Gastrocnemius medialis (tissue), 4 donors: ENCODE results near the gene PDE6G. TPM values are rescaled to one million over a fixed set of nuclear protein-coding genes. Genes with fewer than 3 reads are reported as not detected.
A peak's percentile ranks its signal among the peaks of the same experiment; 100 is the strongest.

Source experiments
- ATAC-seq, 2 donors: fragments of 150-250 bp; one replicate each; pipeline ENCODE4 v1.9.1; 2016
- DNase-seq, 2 donors: peaks; one replicate each; pipeline ENCODE4 v3.0.0-alpha.2; 2019
- H3K27ac ChIP-seq, 4 donors: fragments of 200-600 bp; sonication (generic); 1 replicate in 1 of 4; 2 replicates in 3 of 4; pipeline ENCODE4 v1.5.1; 2016 to 2018; ENCODE audit warnings: mild to moderate bottlenecking in 2 of 4, moderate library complexity in 1 of 4
- H3K27me3 ChIP-seq, 3 donors: fragments of 200-600 bp; sonication (generic) in 2 of 3; 1 replicate in 1 of 3; 2 replicates in 2 of 3; pipeline versions ENCODE4 v1.5.1 to v1.6.0; 2016 to 2019; ENCODE audit warnings: mild to moderate bottlenecking in 1 of 3, moderate library complexity in 1 of 3
- H3K36me3 ChIP-seq, 2 donors: fragments of 200-600 bp; sonication (generic) in 1 of 2; one replicate each; pipeline ENCODE4 v1.5.1; 2017 to 2018
- H3K4me1 ChIP-seq, 2 donors: fragments of 200-600 bp; sonication (generic) in 1 of 2; one replicate each; pipeline ENCODE4 v1.5.1; 2016 to 2017; ENCODE audit warnings: mild to moderate bottlenecking in 2 of 2
- H3K4me3 ChIP-seq, 4 donors: fragments of 200-600 bp; sonication (generic) in 3 of 4; 1 replicate in 1 of 4; 2 replicates in 3 of 4; pipeline ENCODE4 v1.5.1; 2016 to 2019; ENCODE audit warnings: mild to moderate bottlenecking in 2 of 4
- H3K9me3 ChIP-seq, 3 donors: fragments of 200-600 bp; sonication (generic) in 2 of 3; 1 replicate in 1 of 3; 2 replicates in 2 of 3; pipeline ENCODE4 v1.5.1; 2016 to 2019
- POLR2A ChIP-seq, 2 donors: fragments of 450-650 bp; IDR thresholded peaks; one replicate each; pipeline ENCODE4 v1.6.1; 2017; ENCODE audit warnings: antibody characterized with exemption in 2 of 2, mild to moderate bottlenecking in 2 of 2, moderate library complexity in 2 of 2
- in situ Hi-C, 4 donors: fragments of 200-750 bp; cut with MboI; loops; one replicate each; pipeline versions ENCODE4 v1.15.0 to v1.8.0; 2017; ENCODE audit warnings: low sequenced_read_pairs in 4 of 4
- intact Hi-C: fragments of 100-400 bp; cut with DNase I; formaldehyde crosslinking; loops from one replicate; pipeline ENCODE4 v1.15.1; 2023; ENCODE audit warnings: low total_unique reads
- total RNA-seq, 4 donors: library from RNA; depleted of rRNA; stranded (reverse); fragments of >200 nt; gene quantifications; one replicate each; pipeline versions ENCODE4 v1.1.0 to v1.2.3, GENCODE V29; 2016
- TF ChIP-seq, protein P1 (sequence below), 5 experiments: fragments of 450-650 bp in 3 of 5; fragments of 200-600 bp in 2 of 5; sonication (generic) in 2 of 5; IDR thresholded peaks in 4 of 5; conservative IDR thresholded peaks in 1 of 5; 1 replicate in 4 of 5; 2 replicates in 1 of 5; pipeline ENCODE4 v1.5.1; 2016 to 2019; ENCODE audit warnings: antibody characterized with exemption in 5 of 5, mild to moderate bottlenecking in 3 of 5, moderate library complexity in 3 of 5

The PDE6G gene
- total RNA-seq, 4 donors from 2014 or later: not detected

- Histone ChIP-seq H3K36me3 (peaks cover 0 to 32% of the 10 kb centered on the region in 2 donors), H3K4me1 (peaks cover 23 to 27% of the 10 kb centered on the region in 2 donors), H3K27ac (peak within 1 kb of the TSS; percentile 82 to 97 (median 88)), H3K9me3 (no peaks in the 10 kb centered on the region), H3K27me3 (no peaks in the 10 kb centered on the region), H3K4me3 (peak within 1 kb of the TSS; percentile 90 to 99 (median 97))
- intact Hi-C loops: loop anchor here (1.0 kb wide), 2 partner anchors 18 to 47 kb away; partner anchors contain the start of genes CCDC137, NPLOC4, OXLD1 and TSPAN10
- DNase-seq (peak; percentile 96 to 99), ATAC-seq (peak; percentile 99 to 100)
- in situ Hi-C loops: no loop called here
- TF ChIP-seq, protein P1, sequence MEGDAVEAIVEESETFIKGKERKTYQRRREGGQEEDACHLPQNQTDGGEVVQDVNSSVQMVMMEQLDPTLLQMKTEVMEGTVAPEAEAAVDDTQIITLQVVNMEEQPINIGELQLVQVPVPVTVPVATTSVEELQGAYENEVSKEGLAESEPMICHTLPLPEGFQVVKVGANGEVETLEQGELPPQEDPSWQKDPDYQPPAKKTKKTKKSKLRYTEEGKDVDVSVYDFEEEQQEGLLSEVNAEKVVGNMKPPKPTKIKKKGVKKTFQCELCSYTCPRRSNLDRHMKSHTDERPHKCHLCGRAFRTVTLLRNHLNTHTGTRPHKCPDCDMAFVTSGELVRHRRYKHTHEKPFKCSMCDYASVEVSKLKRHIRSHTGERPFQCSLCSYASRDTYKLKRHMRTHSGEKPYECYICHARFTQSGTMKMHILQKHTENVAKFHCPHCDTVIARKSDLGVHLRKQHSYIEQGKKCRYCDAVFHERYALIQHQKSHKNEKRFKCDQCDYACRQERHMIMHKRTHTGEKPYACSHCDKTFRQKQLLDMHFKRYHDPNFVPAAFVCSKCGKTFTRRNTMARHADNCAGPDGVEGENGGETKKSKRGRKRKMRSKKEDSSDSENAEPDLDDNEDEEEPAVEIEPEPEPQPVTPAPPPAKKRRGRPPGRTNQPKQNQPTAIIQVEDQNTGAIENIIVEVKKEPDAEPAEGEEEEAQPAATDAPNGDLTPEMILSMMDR (IDR thresholded peaks at IDR 0.05 in 4 of 5, conservative IDR thresholded peaks at IDR 0.05 in 1 of 5): no peak
- peak; percentile 69 to 90 for TF ChIP-seq POLR2A (IDR thresholded peaks at IDR 0.05)
Measured at GRCh38 chr17:81683584-81684441, 27.5 kb upstream of the PDE6G start, which contains the start of the genes ARL16 and HGS. TSS of gene ARL16 (minus strand) at chr17:81683797. CDS start at chr17:81683753, 44 bp downstream. TSS of gene HGS (plus strand) at chr17:81684011. CDS start at chr17:81684067, 56 bp downstream.

DNA sequence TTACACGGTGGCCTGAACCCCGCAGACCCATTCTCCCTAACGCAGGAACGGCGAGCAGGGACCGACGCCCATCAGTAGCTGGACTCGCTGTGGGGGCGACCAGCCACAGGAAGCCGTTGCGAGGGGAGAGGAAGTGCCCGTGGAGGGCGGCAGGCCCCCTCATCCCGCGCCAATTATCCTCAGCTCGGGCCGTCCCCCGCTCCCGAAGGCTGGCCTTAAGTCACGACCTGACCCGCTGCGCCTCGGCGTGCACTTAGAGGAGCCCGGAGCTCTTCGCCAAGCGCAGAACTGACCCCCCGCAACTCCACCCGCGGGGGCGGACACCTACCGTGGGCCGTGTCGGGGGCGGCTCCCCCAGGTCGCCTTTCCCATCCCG lies 26.9 kb upstream of the PDE6G start:
- in situ Hi-C loops: no loop called here
- Histone ChIP-seq H3K9me3 (no peaks in the 10 kb centered on the region), H3K4me1 (peaks cover 23 to 27% of the 10 kb centered on the region in 2 donors), H3K4me3 (peak overlapping the region; percentile 90 to 99 (median 97)), H3K36me3 (peaks cover 0 to 26% of the 10 kb centered on the region in 2 donors), H3K27me3 (no peaks in the 10 kb centered on the region), H3K27ac (peak overlapping the region; percentile 82 to 97 (median 88))
- DNase-seq: no peak
- intact Hi-C loops: loop anchor here (1.0 kb wide), 2 partner anchors 17 to 46 kb away; partner anchors contain the start of genes CCDC137, NPLOC4, OXLD1 and TSPAN10
- no peak for ATAC-seq
- TF ChIP-seq POLR2A (IDR thresholded peaks at IDR 0.05): no peak
- TF ChIP-seq, protein P1 (IDR thresholded peaks at IDR 0.05 in 4 of 5, conservative IDR thresholded peaks at IDR 0.05 in 1 of 5): no peak

- H3K36me3 ChIP-seq: peaks cover 0 to 21% of the 10 kb centered on the region in 2 donors
- peaks cover 23 to 27% of the 10 kb centered on the region in 2 donors for H3K4me1 ChIP-seq
- H3K9me3 ChIP-seq: no peaks in the 10 kb centered on the region
- no peak for TF ChIP-seq POLR2A (IDR thresholded peaks at IDR 0.05)
- TF ChIP-seq, protein P1 (IDR thresholded peaks at IDR 0.05 in 4 of 5, conservative IDR thresholded peaks at IDR 0.05 in 1 of 5): no peak
- peak overlapping the region; percentile 90 to 99 (median 97) for H3K4me3 ChIP-seq
- ATAC-seq (no peak), DNase-seq (no peak)
- intact Hi-C loops (loop anchor here (1.0 kb wide), 2 partner anchors 16 to 45 kb away; partner anchors contain the start of genes CCDC137, NPLOC4, OXLD1 and TSPAN10), in situ Hi-C loops (no loop called here)
- H3K27me3 ChIP-seq: no peaks in the 10 kb centered on the region
- H3K27ac ChIP-seq: peak overlapping the region; percentile 82 to 97 (median 88)
Measured at GRCh38 chr17:81682565-81683207, 26.3 kb upstream of the PDE6G start.

GRCh38 chr17:81681672-81682071 lies 25.3 kb upstream of the PDE6G start:
- no peak overlapping the region for H3K27ac ChIP-seq
- intact Hi-C loops: no loop called here
- H3K27me3 ChIP-seq: no peaks in the 10 kb centered on the region
- H3K4me3 ChIP-seq: no peak overlapping the region
- H3K9me3 ChIP-seq: no peaks in the 10 kb centered on the region
- ATAC-seq (no peak), DNase-seq (no peak)
- in situ Hi-C loops: no loop called here
- peaks cover 0 to 11% of the 10 kb centered on the region in 2 donors for H3K36me3 ChIP-seq
- H3K4me1 ChIP-seq: peaks cover 23 to 27% of the 10 kb centered on the region in 2 donors
- TF ChIP-seq, protein P1 (IDR thresholded peaks at IDR 0.05 in 4 of 5, conservative IDR thresholded peaks at IDR 0.05 in 1 of 5): no peak
- TF ChIP-seq POLR2A (IDR thresholded peaks at IDR 0.05): no peak
